Activated T-helper 17 cell treated with anti-CD3 and anti-CD28 coated beads, Interleukin-2, amount 50 U/mL, for 72 hours (primary cell): ENCODE data around the gene ENTR1. TPM values are rescaled to one million over a fixed set of nuclear protein-coding genes. Genes with fewer than 3 reads are reported as not detected.

Source experiments
- ATAC-seq: fragments of 150-1000 bp; cut with Tn5 transposase; replicated peaks from 2 replicates; pipeline ENCODE4 v1.10.0; 2021; ENCODE audit warnings: mild to moderate bottlenecking, moderate library complexity
- H3K27ac Mint-ChIP-seq: one replicate; pipeline ENCODE4 v1.8.0; 2022; ENCODE audit warnings: mixed read lengths
- H3K27me3 Mint-ChIP-seq: one replicate; pipeline ENCODE4 v1.8.0; 2022; ENCODE audit warnings: mixed read lengths
- H3K36me3 Mint-ChIP-seq: one replicate; pipeline ENCODE4 v1.8.0; 2022; ENCODE audit warnings: low read depth, mild to moderate bottlenecking, mixed read lengths
- H3K4me1 Mint-ChIP-seq: one replicate; pipeline ENCODE4 v1.8.0; 2022; ENCODE audit warnings: mixed read lengths
- H3K4me3 Mint-ChIP-seq: one replicate; pipeline ENCODE4 v1.8.0; 2022; ENCODE audit warnings: mild to moderate bottlenecking, mixed read lengths
- H3K9me3 Mint-ChIP-seq: one replicate; pipeline ENCODE4 v1.8.0; 2022; ENCODE audit warnings: mixed read lengths
- total RNA-seq, 2 donors: library from RNA; stranded (reverse); gene quantifications; one replicate each; pipeline ENCODE4 v1.2.3, GENCODE V29; 2022

ENTR1 gene
- total RNA-seq, 2 donors from 2014 or later = 56.3 to 81.0 TPM

DNA sequence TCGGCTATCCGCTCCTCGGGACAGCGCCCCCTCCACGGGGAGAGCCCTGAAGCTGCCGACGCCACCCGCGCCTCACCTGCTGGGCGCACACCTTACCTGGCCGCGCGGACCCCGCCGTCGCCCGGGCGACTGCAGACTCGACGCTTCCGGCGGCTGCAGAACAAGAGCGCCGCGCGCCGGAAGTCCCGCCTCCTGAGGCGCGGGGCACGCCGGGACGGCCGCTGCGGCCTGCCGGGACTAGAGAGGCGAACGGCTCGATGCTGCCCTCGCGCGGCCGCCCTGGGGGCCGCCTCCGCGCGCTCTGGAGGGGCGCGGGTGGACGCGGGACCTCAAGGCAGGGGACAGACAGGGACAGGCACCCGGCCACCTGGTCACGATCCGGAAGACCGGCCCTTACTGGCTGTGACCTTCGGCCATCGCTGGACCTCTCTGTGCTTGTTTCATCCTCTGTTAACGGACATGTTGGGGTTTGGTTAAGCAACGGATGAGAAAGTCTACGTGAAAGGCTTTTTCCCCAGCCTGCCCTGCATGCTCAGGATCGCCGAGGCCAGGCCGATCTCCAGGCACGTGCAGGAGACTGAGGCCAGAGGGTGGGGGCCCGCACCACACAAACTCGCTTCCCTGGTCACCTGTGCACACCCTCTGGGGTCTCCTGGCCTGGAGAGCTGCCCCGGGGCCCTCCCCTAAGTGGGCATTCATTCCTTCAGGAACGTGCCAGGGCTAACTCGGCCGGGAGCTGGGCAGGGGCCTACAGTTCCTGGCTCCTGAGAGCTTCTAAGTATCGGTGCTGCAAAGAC is 10.2 kb downstream of the ENTR1 start, which contains the start of gene SNAPC4:
TSS of gene SNAPC4 (minus strand) at position 133 of the 797 bp plus-strand sequence. CDS start 1,742 bp downstream, outside the sequence.
- no peaks in the 10 kb centered on the region for H3K9me3 Mint-ChIP-seq
- peaks cover 23% of the 10 kb centered on the region for H3K4me1 Mint-ChIP-seq
- H3K36me3 Mint-ChIP-seq = peaks cover 79% of the 10 kb centered on the region
- H3K27me3 Mint-ChIP-seq = no peaks in the 10 kb centered on the region
- H3K27ac Mint-ChIP-seq = peak within 1 kb of the TSS; percentile 91
- peak; percentile 66 for ATAC-seq
- peak within 1 kb of the TSS; percentile 88 for H3K4me3 Mint-ChIP-seq

DNA sequence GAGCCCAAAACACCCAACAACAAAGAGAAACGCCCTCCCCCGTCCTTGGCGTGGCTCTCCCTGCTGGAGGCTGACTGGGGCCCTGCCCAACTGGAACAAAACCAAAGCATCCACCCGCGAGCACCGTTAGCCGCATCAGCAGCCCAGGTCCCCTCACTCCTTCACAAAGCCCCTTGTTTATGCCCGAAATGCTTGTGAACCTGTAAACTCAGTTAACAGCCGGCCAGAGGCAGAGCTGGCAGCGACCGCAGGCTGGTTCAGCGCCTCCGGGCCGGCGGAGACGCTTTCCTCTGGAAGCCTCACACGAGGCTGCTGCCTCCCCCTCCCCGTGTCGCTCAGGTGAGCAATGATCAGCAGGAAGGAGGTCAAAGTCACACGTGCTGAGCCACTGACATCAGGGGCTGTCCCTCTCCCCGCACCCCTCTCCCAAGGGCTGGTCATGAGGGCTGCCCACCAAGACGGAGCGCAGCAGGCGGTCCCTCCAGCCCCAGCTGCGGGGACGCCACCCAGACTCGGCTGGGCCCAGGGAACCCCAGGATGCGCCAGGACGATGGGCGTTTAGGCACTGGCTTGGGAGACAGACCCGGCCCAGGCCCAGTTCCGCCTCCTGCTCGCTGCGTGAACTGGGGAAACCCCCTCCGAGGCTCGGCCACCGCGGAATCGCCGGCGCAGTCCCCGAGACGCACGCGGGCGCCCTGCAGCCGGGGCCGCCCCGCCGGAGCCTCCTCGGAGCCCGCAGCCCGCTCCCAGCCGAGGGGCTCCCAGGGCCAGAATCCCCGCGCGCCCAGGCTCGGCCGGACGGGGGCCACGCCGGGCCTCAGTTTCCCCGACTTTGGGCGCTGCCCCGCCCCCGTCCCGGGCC is 11.0 kb downstream of the ENTR1 start:
- peak; percentile 16 for ATAC-seq
- Mint-ChIP-seq H3K4me1 (peaks cover 15% of the 10 kb centered on the region), H3K4me3 (peak overlapping the region; percentile 88), H3K36me3 (peaks cover 79% of the 10 kb centered on the region), H3K9me3 (no peaks in the 10 kb centered on the region), H3K27me3 (no peaks in the 10 kb centered on the region), H3K27ac (peak overlapping the region; percentile 91)

DNA sequence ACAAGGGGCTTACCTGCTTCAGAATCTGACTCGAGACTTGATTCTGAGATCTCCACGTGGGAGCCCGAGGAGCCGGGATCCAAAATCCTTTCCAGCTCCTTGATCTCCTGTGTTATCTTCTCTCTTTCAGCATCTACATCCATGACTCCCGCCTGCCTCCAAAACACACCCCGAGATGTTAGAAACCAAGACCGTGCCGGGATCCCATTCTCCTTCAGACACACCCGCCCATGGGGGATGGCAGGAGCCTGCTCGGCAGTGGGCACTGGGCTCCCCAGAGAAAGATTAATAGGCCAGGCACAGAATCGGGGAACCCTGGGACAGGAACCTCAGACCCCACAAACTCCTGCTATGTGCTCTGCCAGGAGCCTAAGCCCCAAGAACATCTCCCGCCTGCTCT is 12.1 kb downstream of the ENTR1 start:
- peak overlapping the region; percentile 91 for H3K27ac Mint-ChIP-seq
- ATAC-seq = no peak
- H3K27me3 Mint-ChIP-seq = no peaks in the 10 kb centered on the region
- no peaks in the 10 kb centered on the region for H3K9me3 Mint-ChIP-seq
- peaks cover 11% of the 10 kb centered on the region for H3K4me1 Mint-ChIP-seq
- H3K36me3 Mint-ChIP-seq = peaks cover 76% of the 10 kb centered on the region
- peak overlapping the region; percentile 88 for H3K4me3 Mint-ChIP-seq

- peaks cover 80% of the 10 kb centered on the region for H3K36me3 Mint-ChIP-seq
- no peak overlapping the region for H3K27ac Mint-ChIP-seq
Measured at GRCh38 chr9:136397643-136398042, 12.8 kb downstream of the ENTR1 start.

GRCh38 chr9:136396219-136396515 is 14.2 kb downstream of the ENTR1 start:
- H3K36me3 Mint-ChIP-seq = peaks cover 80% of the 10 kb centered on the region
- no peak overlapping the region for H3K4me3 Mint-ChIP-seq
- no peaks in the 10 kb centered on the region for H3K27me3 Mint-ChIP-seq
- no peaks in the 10 kb centered on the region for H3K9me3 Mint-ChIP-seq
- H3K4me1 Mint-ChIP-seq = peaks cover 15% of the 10 kb centered on the region
- no peak for ATAC-seq
- no peak overlapping the region for H3K27ac Mint-ChIP-seq

More at GRCh38 chr9:136397643-136398042, 12.8 kb downstream of the ENTR1 start:
- Mint-ChIP-seq H3K9me3 (no peaks in the 10 kb centered on the region), H3K4me3 (no peak overlapping the region), H3K4me1 (peaks cover 11% of the 10 kb centered on the region), H3K27me3 (no peaks in the 10 kb centered on the region)
- ATAC-seq = no peak

GRCh38 chr9:136395345-136396218 is 14.8 kb downstream of the ENTR1 start:
- ATAC-seq = no peak
- Mint-ChIP-seq H3K9me3 (no peaks in the 10 kb centered on the region), H3K36me3 (peaks cover 84% of the 10 kb centered on the region), H3K4me3 (no peak overlapping the region), H3K27ac (no peak overlapping the region), H3K4me1 (peaks cover 16% of the 10 kb centered on the region), H3K27me3 (no peaks in the 10 kb centered on the region)

DNA sequence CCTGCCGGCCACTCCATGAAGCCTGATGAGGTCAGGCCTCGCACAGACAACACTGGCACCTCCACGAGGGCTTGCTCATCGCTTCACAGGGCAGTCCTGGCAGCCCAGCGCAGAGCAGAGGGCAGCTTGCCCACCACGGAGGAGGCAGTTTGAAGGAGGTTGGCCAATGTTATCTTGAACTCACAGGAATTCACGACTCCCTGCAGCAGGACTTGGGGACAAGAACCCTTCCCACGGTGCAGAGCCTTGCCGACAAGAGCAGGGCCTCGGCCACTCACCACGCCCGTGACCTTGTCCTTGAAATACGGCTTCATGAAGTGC is 15.4 kb downstream of the ENTR1 start:
- no peaks in the 10 kb centered on the region for H3K9me3 Mint-ChIP-seq
- no peak overlapping the region for H3K27ac Mint-ChIP-seq
- H3K36me3 Mint-ChIP-seq = peaks cover 90% of the 10 kb centered on the region
- H3K27me3 Mint-ChIP-seq = no peaks in the 10 kb centered on the region
- no peak for ATAC-seq
- peaks cover 16% of the 10 kb centered on the region for H3K4me1 Mint-ChIP-seq
- H3K4me3 Mint-ChIP-seq = no peak overlapping the region

GRCh38 chr9:136394312-136395019 is 15.9 kb downstream of the ENTR1 start:
- no peak overlapping the region for H3K27ac Mint-ChIP-seq
- H3K36me3 Mint-ChIP-seq = peaks cover 95% of the 10 kb centered on the region
- no peak for ATAC-seq
- H3K27me3 Mint-ChIP-seq = no peaks in the 10 kb centered on the region
- H3K4me1 Mint-ChIP-seq = peaks cover 16% of the 10 kb centered on the region
- no peaks in the 10 kb centered on the region for H3K9me3 Mint-ChIP-seq
- no peak overlapping the region for H3K4me3 Mint-ChIP-seq

DNA sequence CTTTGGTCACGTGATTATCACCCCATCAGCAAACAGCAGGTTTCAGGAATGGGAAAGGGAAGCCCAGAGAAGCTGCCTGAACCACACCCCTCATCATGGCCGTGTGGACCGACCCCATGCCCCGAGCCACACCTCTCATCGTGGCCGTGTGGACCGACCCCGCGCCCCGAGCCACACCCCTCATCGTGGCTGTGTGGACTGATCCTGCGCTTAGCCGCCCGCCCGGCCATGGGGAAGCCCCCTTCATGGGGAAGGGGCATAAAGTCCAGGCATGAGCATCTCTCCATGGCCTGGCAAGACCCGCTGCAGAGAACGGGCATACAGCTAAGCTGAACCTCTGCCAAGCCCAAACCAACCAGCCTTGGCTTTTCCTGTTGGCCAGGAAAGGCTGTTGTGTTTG is 16.9 kb downstream of the ENTR1 start:
- Mint-ChIP-seq H3K9me3 (no peaks in the 10 kb centered on the region), H3K4me3 (no peak overlapping the region), H3K36me3 (peaks cover 96% of the 10 kb centered on the region)

DNA sequence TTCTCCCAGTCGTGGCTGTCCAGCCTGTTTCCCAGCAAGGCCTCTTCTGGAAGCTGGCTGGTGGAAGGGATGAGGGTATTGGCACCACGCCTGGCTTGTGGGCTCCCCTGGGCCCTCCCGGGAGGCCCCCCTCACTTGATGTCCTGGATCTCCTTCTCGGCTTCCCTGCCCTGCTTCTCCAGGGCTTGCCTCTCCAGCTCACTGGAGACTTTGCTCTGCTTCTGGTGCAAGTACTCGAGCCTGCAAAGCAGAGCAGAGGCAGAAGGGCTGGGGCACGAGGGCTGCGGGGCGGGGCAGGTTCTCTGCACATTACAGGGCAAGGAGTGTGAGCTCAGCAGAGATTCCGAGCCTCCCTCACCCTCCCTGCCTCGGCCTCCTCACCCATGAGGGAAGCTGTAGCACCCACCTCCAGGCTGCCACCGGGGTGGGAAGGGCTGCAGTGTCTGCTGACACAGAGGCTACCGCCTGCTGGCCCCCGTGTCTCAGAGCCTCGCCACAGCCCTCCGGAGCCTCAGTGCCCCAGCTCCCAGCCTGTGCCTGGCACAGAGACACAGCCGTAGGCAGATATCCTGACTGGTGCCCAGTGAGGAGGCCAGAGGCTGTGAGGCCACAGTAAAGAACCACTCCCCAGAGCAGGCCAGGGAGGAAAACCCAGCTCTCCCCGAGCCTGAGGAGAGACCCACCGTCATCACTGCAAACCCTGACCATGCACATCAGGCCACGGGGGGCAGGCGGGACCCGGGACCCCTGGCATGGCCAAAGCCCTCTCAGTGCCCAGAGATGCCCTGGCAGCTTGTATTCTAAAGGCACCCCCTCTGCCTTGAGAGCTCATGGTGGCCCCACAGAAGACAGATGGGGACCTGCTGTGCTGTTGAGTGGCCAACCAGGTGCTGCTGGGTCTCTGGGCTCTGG is 17.6 kb downstream of the ENTR1 start:
- Mint-ChIP-seq H3K4me1 (peaks cover 4% of the 10 kb centered on the region), H3K36me3 (peaks cover 96% of the 10 kb centered on the region), H3K9me3 (no peaks in the 10 kb centered on the region), H3K4me3 (no peak overlapping the region), H3K27me3 (no peaks in the 10 kb centered on the region), H3K27ac (no peak overlapping the region)
- no peak for ATAC-seq

More for the DNA sequence above, 16.9 kb downstream of the ENTR1 start:
- Mint-ChIP-seq H3K4me1 (peaks cover 8% of the 10 kb centered on the region), H3K27me3 (no peaks in the 10 kb centered on the region), H3K27ac (no peak overlapping the region)
- no peak for ATAC-seq

GRCh38 chr9:136391737-136392537 is 18.5 kb downstream of the ENTR1 start:
- peaks cover 96% of the 10 kb centered on the region for H3K36me3 Mint-ChIP-seq
- H3K27me3 Mint-ChIP-seq = no peaks in the 10 kb centered on the region
- peaks cover 4% of the 10 kb centered on the region for H3K4me1 Mint-ChIP-seq
- H3K4me3 Mint-ChIP-seq = no peak overlapping the region
- no peak for ATAC-seq
- no peak overlapping the region for H3K27ac Mint-ChIP-seq
- H3K9me3 Mint-ChIP-seq = no peaks in the 10 kb centered on the region

DNA sequence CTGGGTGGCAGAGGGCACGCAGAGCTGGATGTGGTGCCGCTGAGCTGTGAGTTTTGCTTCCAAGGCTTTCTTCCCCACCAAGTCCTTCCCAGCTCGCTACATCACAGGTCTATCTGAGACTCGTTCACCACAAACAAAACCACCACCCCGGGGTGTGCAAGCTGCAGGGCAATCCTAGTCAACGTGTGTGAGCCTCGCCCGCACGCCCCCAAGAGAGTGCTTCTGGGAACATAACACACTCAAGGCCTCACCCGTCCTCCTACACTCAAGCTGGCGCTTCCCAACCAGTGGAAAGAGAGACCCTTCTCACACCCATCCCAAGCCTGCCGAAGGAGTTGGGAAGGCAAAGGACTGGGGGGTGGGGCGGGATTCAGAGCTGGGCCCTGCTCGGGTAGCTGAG is 21.0 kb downstream of the ENTR1 start:
- ATAC-seq = no peak
- Mint-ChIP-seq H3K36me3 (peaks cover 97% of the 10 kb centered on the region), H3K4me1 (peaks cover 16% of the 10 kb centered on the region), H3K4me3 (no peak overlapping the region), H3K27me3 (no peaks in the 10 kb centered on the region), H3K27ac (no peak overlapping the region), H3K9me3 (no peaks in the 10 kb centered on the region)
